ENCODE data around the gene DEF6. TPM values are rescaled to one million over a fixed set of nuclear protein-coding genes. Genes with fewer than 3 reads are reported as not detected.

DEF6 gene
- total and polyA plus RNA-seq, 3 experiments from 2014 or later, result 71.2 to 183 (median 73.0) TPM

GRCh38 chr6:35311390-35312075 is 13.9 kb downstream of the DEF6 start:
- H3K9me3 Mint-ChIP-seq, result no peaks in the 10 kb centered on the region
- no peaks in the 10 kb centered on the region for H3K9me3 ChIP-seq (ENCODE audit: low read length)
- POLR2A ChIA-PET, result interaction anchor here (1.4 to 3.2 kb wide), 3 partner anchors 9 to 14 kb away, joined by 3 to 16 read pairs (median 6); partner anchors contain the start of gene DEF6
- H3K36me3 ChIP-seq (ENCODE audit: insufficient read depth, low read length), result peaks cover 19% of the 10 kb centered on the region
- CTCF ChIA-PET, result interaction anchor here (1.2 to 4.4 kb wide), 7 partner anchors 8 to 18 kb away, joined by 5 to 28 read pairs (median 6); partner anchors contain the start of gene DEF6
- peak overlapping the region; percentile 57 to 93 (median 84) for H3K4me3 Mint-ChIP-seq
- H3K27ac ChIP-seq (ENCODE audit: low read depth, low read length), result peak overlapping the region; percentile 69
- H3K36me3 Mint-ChIP-seq, result peaks cover 8 to 85% (median 26%) of the 10 kb centered on the region in 3 donors
- H3K4me1 Mint-ChIP-seq, result peaks cover 82 to 96% (median 94%) of the 10 kb centered on the region in 3 donors
- H3K27ac Mint-ChIP-seq, result peak overlapping the region; percentile 96 to 99 (median 98)
- DNase-seq, result peak in 4 of 5 donors; percentile 40 to 71 (median 63)
- H3K4me1 ChIP-seq (ENCODE audit: insufficient read depth, low read length), result peaks cover 91% of the 10 kb centered on the region
- H3K4me3 ChIP-seq (ENCODE audit: low read length), result peak overlapping the region; percentile 56
- H3K27me3 Mint-ChIP-seq, result no peaks in the 10 kb centered on the region
- no peaks in the 10 kb centered on the region for H3K27me3 ChIP-seq (ENCODE audit: insufficient read depth, low read length, poor library complexity, severe bottlenecking)

GRCh38 chr6:35312076-35312800 is 14.6 kb downstream of the DEF6 start:
- Histone ChIP-seq H3K4me3 (ENCODE audit: low read length) (peak overlapping the region; percentile 56), H3K4me1 (ENCODE audit: insufficient read depth, low read length) (peaks cover 87% of the 10 kb centered on the region), H3K9me3 (ENCODE audit: low read length) (no peaks in the 10 kb centered on the region), H3K27me3 (ENCODE audit: insufficient read depth, low read length, poor library complexity, severe bottlenecking) (no peaks in the 10 kb centered on the region), H3K36me3 (ENCODE audit: insufficient read depth, low read length) (peaks cover 22% of the 10 kb centered on the region), H3K27ac (ENCODE audit: low read depth, low read length) (peak overlapping the region; percentile 69)
- Mint-ChIP-seq H3K36me3 (peaks cover 13 to 85% (median 32%) of the 10 kb centered on the region in 3 donors), H3K27ac (peak overlapping the region; percentile 96 to 99 (median 98)), H3K4me3 (peak overlapping the region; percentile 71 to 93 (median 84)), H3K4me1 (peaks cover 81 to 96% (median 93%) of the 10 kb centered on the region in 3 donors), H3K27me3 (no peaks in the 10 kb centered on the region), H3K9me3 (no peaks in the 10 kb centered on the region)
- ChIA-PET POLR2A (interaction anchor here (0.5 to 3.2 kb wide), 4 partner anchors 9 to 28 kb away, joined by 3 to 16 read pairs (median 11); partner anchors contain the start of gene DEF6), CTCF (interaction anchor here (1.2 to 4.4 kb wide), 6 partner anchors 9 to 19 kb away, joined by 5 to 28 read pairs (median 6); partner anchors contain the start of gene DEF6)
- no peak for DNase-seq

GRCh38 chr6:35312807-35313206 is 15.2 kb downstream of the DEF6 start:
- Histone ChIP-seq H3K4me1 (ENCODE audit: insufficient read depth, low read length) (peaks cover 84% of the 10 kb centered on the region), H3K27ac (ENCODE audit: low read depth, low read length) (no peak overlapping the region), H3K9me3 (ENCODE audit: low read length) (no peaks in the 10 kb centered on the region), H3K27me3 (ENCODE audit: insufficient read depth, low read length, poor library complexity, severe bottlenecking) (no peaks in the 10 kb centered on the region), H3K36me3 (ENCODE audit: insufficient read depth, low read length) (peaks cover 22% of the 10 kb centered on the region), H3K4me3 (ENCODE audit: low read length) (peak overlapping the region; percentile 56)
- Mint-ChIP-seq H3K27ac (peak overlapping the region; percentile 96 to 99 (median 98)), H3K4me1 (peaks cover 78 to 93% (median 89%) of the 10 kb centered on the region in 3 donors), H3K27me3 (no peaks in the 10 kb centered on the region), H3K9me3 (no peaks in the 10 kb centered on the region), H3K36me3 (peaks cover 13 to 85% (median 33%) of the 10 kb centered on the region in 3 donors), H3K4me3 (peak overlapping the region; percentile 71 to 93 (median 84))
- POLR2A ChIA-PET, result interaction anchor here (0.5 to 0.6 kb wide), 2 partner anchors 28 to 36 kb away, joined by 4 to 16 read pairs; no protein-coding TSS in a partner anchor
- CTCF ChIA-PET, result interaction anchor here (1.2 to 4.4 kb wide), 5 partner anchors 9 to 15 kb away, joined by 5 to 28 read pairs (median 6); partner anchors contain the start of gene DEF6
- DNase-seq, result no peak

GRCh38 chr6:35317483-35318195 is 20.0 kb downstream of the DEF6 start:
- no peak for DNase-seq
- H3K27me3 ChIP-seq (ENCODE audit: insufficient read depth, low read length, poor library complexity, severe bottlenecking), result no peaks in the 10 kb centered on the region
- Mint-ChIP-seq H3K4me3 (no peak overlapping the region), H3K27me3 (no peaks in the 10 kb centered on the region), H3K27ac (peak overlapping the region in 5 of 8 donors; percentile 33 to 62 (median 48)), H3K4me1 (peaks cover 40 to 56% (median 56%) of the 10 kb centered on the region in 3 donors), H3K36me3 (peaks cover 22 to 89% (median 41%) of the 10 kb centered on the region in 3 donors), H3K9me3 (peaks cover 0 to 1% (median 0%) of the 10 kb centered on the region in 5 donors)
- no peak overlapping the region for H3K4me3 ChIP-seq (ENCODE audit: low read length)
- ChIA-PET CTCF (interaction anchor here (0.6 to 18.1 kb wide), 3 partner anchors 10 to 1520 kb away, joined by 3 to 295 read pairs (median 15); partner anchors contain the start of gene DEF6), POLR2A (interaction anchor here (1.0 kb wide), 1 partner anchor 15 kb away, joined by 4 read pairs; no protein-coding TSS in a partner anchor)
- H3K9me3 ChIP-seq (ENCODE audit: low read length), result no peaks in the 10 kb centered on the region
- peaks cover 41% of the 10 kb centered on the region for H3K4me1 ChIP-seq (ENCODE audit: insufficient read depth, low read length)
- H3K36me3 ChIP-seq (ENCODE audit: insufficient read depth, low read length), result peaks cover 64% of the 10 kb centered on the region
- no peak overlapping the region for H3K27ac ChIP-seq (ENCODE audit: low read depth, low read length)

GRCh38 chr6:35318196-35319171 is 20.9 kb downstream of the DEF6 start:
- H3K4me3 ChIP-seq (ENCODE audit: low read length), result no peak overlapping the region
- Mint-ChIP-seq H3K4me3 (peak overlapping the region in 1 of 7 donors; percentile 29), H3K27ac (peak overlapping the region in 2 of 8 donors; percentile 40 to 59), H3K4me1 (peaks cover 34 to 48% (median 47%) of the 10 kb centered on the region in 3 donors), H3K27me3 (no peaks in the 10 kb centered on the region), H3K9me3 (peaks cover 0 to 1% (median 0%) of the 10 kb centered on the region in 5 donors), H3K36me3 (peaks cover 22 to 91% (median 40%) of the 10 kb centered on the region in 3 donors)
- ChIA-PET CTCF (interaction anchor here (0.6 to 18.1 kb wide), 4 partner anchors 9 to 1519 kb away, joined by 3 to 295 read pairs (median 9); partner anchors contain the start of gene DEF6), POLR2A (interaction anchor here (0.7 to 1.0 kb wide), 2 partner anchors 10 to 16 kb away, joined by 3 to 4 read pairs; no protein-coding TSS in a partner anchor)
- peaks cover 33% of the 10 kb centered on the region for H3K4me1 ChIP-seq (ENCODE audit: insufficient read depth, low read length)
- no peaks in the 10 kb centered on the region for H3K9me3 ChIP-seq (ENCODE audit: low read length)
- no peak for DNase-seq
- H3K27me3 ChIP-seq (ENCODE audit: insufficient read depth, low read length, poor library complexity, severe bottlenecking), result no peaks in the 10 kb centered on the region
- peaks cover 72% of the 10 kb centered on the region for H3K36me3 ChIP-seq (ENCODE audit: insufficient read depth, low read length)
- no peak overlapping the region for H3K27ac ChIP-seq (ENCODE audit: low read depth, low read length)

- ChIA-PET POLR2A (interaction anchor here (0.6 kb wide), 1 partner anchor 29 kb away, joined by 4 read pairs; no protein-coding TSS in a partner anchor), CTCF (interaction anchor here (1.0 to 18.1 kb wide), 4 partner anchors 8 to 24 kb away, joined by 3 to 295 read pairs (median 4); partner anchors contain the start of gene DEF6)
- peaks cover 26 to 38% (median 37%) of the 10 kb centered on the region in 3 donors for H3K4me1 Mint-ChIP-seq
- Histone ChIP-seq H3K4me3 (ENCODE audit: low read length) (no peak overlapping the region), H3K36me3 (ENCODE audit: insufficient read depth, low read length) (peaks cover 74% of the 10 kb centered on the region), H3K4me1 (ENCODE audit: insufficient read depth, low read length) (peaks cover 24% of the 10 kb centered on the region), H3K9me3 (ENCODE audit: low read length) (no peaks in the 10 kb centered on the region), H3K27ac (ENCODE audit: low read depth, low read length) (no peak overlapping the region), H3K27me3 (ENCODE audit: insufficient read depth, low read length, poor library complexity, severe bottlenecking) (no peaks in the 10 kb centered on the region)
- H3K36me3 Mint-ChIP-seq, result peaks cover 21 to 84% (median 36%) of the 10 kb centered on the region in 3 donors
- peaks cover 0 to 1% (median 0%) of the 10 kb centered on the region in 5 donors for H3K9me3 Mint-ChIP-seq
- DNase-seq, result no peak
- H3K27ac Mint-ChIP-seq, result peak overlapping the region in 3 of 8 donors; percentile 43 to 81 (median 75)
- H3K4me3 Mint-ChIP-seq, result no peak overlapping the region
- no peaks in the 10 kb centered on the region for H3K27me3 Mint-ChIP-seq
Observed at GRCh38 chr6:35319346-35320030, 21.9 kb downstream of the DEF6 start.
